BLaER1 treated with 17β-estradiol and CSF1 and Interleukin-3, amounts not matched to agents 10 nM and 100 nM (cell line): ENCODE data around the gene KRTAP1-1.
"Not testable (repeated sequence)": the region's sequence is repeated elsewhere in the genome, so short reads cannot be mapped to it uniquely, and the experiment has no call there.

Source experiments
- H3K27ac ChIP-seq, 11 experiments: shearing (Covaris generic); formaldehyde crosslinking; 2 replicates each; pipeline ENCODE4 v1.8.1; 2022
- H3K27me3 ChIP-seq, 11 experiments: shearing (Covaris generic); formaldehyde crosslinking; 2 replicates each; pipeline ENCODE4 v1.8.1; 2022
- H3K36me3 ChIP-seq, 11 experiments: shearing (Covaris generic); formaldehyde crosslinking; 2 replicates each; pipeline ENCODE4 v1.8.1; 2022
- H3K4me1 ChIP-seq, 10 experiments: shearing (Covaris generic); formaldehyde crosslinking; 2 replicates each; pipeline ENCODE4 v1.8.1; 2022
- H3K4me2 ChIP-seq, 11 experiments: shearing (Covaris generic); formaldehyde crosslinking; 2 replicates each; pipeline ENCODE4 v1.8.1; 2022
- H3K4me3 ChIP-seq, 10 experiments: shearing (Covaris generic); formaldehyde crosslinking; 2 replicates each; pipeline ENCODE4 v1.8.1; 2022
- H3K9ac ChIP-seq, 11 experiments: shearing (Covaris generic); formaldehyde crosslinking; 2 replicates each; pipeline ENCODE4 v1.8.1; 2022
- H3K9me3 ChIP-seq, 11 experiments: shearing (Covaris generic); formaldehyde crosslinking; replicated peaks in 1 of 11; 2 replicates each; pipeline ENCODE4 v1.8.1; 2022
- H4K20me1 ChIP-seq, 11 experiments: shearing (Covaris generic); formaldehyde crosslinking; 2 replicates each; pipeline ENCODE4 v1.8.1; 2022
- Cebpa-rat ChIP-seq, 11 experiments: shearing (Covaris generic); IDR thresholded peaks; 2 replicates each; pipeline ENCODE4 v1.8.1; 2022

Gene KRTAP1-1

DNA sequence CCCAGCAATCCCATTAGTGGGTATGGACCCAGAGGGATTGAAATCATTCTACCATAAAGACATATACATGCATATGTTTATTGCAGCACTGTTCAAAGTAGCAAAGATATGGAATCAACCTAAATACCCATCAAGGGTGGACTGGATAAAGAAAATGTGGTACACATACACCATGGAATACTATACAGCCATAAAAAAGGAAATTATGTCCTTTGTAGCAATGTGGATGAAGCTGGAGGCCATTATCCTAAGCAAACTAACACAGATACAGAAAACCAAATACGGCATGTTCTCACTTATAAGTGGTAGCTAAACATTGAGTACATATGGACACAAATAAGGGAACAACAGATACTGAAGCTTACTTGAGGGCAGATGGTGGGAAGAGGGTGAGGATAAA lies 16.3 kb upstream of the KRTAP1-1 start:
- Histone ChIP-seq H3K27ac (no peak overlapping the region), H3K4me1 (no peaks in the 10 kb centered on the region), H3K36me3 (no peaks in the 10 kb centered on the region), H3K9ac (no peak overlapping the region), H3K27me3 (no peaks in the 10 kb centered on the region), H4K20me1 (no peaks in the 10 kb centered on the region), H3K9me3 (peaks cover 0 to 15% (median 3%) of the 10 kb centered on the region in 11 experiments; a peak in 5 of 22 replicates), H3K4me2 (no peak overlapping the region), H3K4me3 (no peak overlapping the region)
- TF ChIP-seq Cebpa-rat (IDR thresholded peaks at IDR 0.05): no peak

DNA sequence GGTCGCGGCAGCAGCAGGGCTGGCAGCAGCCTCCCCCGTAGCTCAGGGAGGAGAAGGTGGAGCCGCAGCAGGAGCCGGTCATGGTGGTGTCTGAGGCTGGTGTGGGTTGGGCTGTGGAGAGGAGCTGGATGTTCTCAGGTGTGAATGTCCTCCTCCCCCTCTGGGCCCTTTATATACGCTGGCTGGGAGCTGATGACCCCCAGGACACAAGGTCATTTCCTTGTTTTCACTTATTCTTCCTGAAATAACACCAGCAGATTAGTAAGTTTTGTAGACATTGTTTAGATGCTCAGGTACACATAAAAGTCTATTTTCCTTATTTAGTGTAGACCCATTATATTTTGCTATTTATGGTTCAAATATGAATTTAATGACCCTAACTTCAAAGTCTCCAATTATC lies 13.9 kb upstream of the KRTAP1-1 start, which contains the start of gene KRTAP2-2:
KRTAP2-2 (minus strand) TSS at position 101 of the 400 bp plus-strand sequence; CDS start at position 82, 19 bp downstream.
- not testable (repeated sequence) for H3K4me2 ChIP-seq, H3K27ac ChIP-seq
- H3K9me3 ChIP-seq: peaks cover 0 to 15% (median 3%) of the 10 kb centered on the region in 11 experiments; a peak in 5 of 22 replicates

DNA sequence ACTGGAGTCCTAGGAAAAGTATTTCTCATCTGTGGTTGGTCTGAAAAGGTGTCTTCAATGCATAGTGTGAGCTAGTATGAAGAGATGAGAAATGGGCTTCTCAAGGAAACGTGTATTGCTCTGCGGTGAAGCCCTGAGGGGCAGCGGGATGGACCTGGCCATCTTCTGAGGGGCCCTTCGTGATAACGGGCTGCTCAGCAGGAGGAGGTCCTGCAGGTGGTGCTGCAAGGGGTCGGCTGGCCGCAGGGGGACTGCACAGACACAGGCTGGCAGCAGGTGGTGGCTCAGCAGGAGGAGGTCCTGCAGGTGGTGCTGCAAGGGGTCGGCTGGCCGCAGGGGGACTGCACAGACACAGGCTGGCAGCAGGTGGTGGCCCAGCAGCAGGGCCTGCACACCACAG lies 13.3 kb upstream of the KRTAP1-1 start:
- not testable (repeated sequence) for H3K9ac ChIP-seq, H3K36me3 ChIP-seq, H3K4me3 ChIP-seq, H4K20me1 ChIP-seq, H3K27ac ChIP-seq, H3K4me1 ChIP-seq, H3K27me3 ChIP-seq, H3K4me2 ChIP-seq
- H3K9me3 ChIP-seq: peaks cover 0 to 15% (median 3%) of the 10 kb centered on the region in 11 experiments; a peak in 5 of 22 replicates

More for the DNA sequence above, 13.9 kb upstream of the KRTAP1-1 start, which contains the start of gene KRTAP2-2:
- not testable (repeated sequence) for H3K9ac ChIP-seq, H3K4me3 ChIP-seq, H3K27me3 ChIP-seq, H3K36me3 ChIP-seq, H3K4me1 ChIP-seq, H4K20me1 ChIP-seq

DNA sequence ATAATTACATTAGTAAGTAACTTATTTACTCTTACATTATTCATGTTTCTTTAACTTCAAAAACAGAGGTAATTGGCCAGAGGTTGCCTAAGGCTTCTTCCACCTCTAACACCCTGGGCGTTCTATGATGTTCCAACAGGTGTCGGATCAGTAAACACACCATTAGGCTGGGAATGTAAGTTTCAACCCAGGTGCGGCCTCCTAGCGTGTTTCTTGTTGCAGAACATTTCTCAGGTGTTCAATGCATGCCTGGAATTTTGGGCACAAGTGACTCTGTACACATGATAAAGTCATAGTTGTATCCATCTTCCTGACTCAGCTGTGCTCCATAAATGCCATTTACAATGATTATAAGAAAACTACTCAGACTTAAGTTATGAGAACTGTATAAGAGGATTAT lies 12.8 kb upstream of the KRTAP1-1 start:
- Histone ChIP-seq H4K20me1 (no peaks in the 10 kb centered on the region), H3K27ac (no peak overlapping the region), H3K9me3 (peaks cover 0 to 15% (median 3%) of the 10 kb centered on the region in 11 experiments; a peak in 5 of 22 replicates), H3K4me1 (no peaks in the 10 kb centered on the region), H3K27me3 (no peaks in the 10 kb centered on the region), H3K4me3 (no peak overlapping the region), H3K36me3 (no peaks in the 10 kb centered on the region), H3K4me2 (no peak overlapping the region), H3K9ac (no peak overlapping the region)
- TF ChIP-seq Cebpa-rat (IDR thresholded peaks at IDR 0.05): no peak

DNA sequence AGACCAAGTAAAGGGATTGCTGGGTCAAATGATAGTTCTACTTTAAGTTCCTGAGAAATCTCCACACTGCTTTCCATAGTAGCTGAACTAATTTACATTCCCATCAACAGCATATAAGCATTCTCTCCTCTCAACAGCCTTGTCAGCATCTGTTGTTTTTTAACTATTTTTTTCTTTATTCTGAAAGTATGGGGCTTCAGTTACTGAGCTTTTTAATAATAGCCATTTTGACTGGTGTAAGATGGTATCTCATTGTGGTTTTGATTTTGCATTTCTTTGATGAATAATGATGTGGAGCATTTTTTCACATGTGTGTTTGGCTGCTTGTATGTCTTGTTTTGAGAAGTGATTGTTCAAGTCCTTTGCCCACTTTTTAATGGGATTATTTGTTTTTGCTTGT lies 11.3 kb upstream of the KRTAP1-1 start:
- H3K9me3 ChIP-seq: peaks cover 0 to 14% (median 2%) of the 10 kb centered on the region in 11 experiments; a peak in 5 of 22 replicates
- H3K36me3 ChIP-seq: no peaks in the 10 kb centered on the region
- no peak overlapping the region for H3K27ac ChIP-seq
- no peak overlapping the region for H3K4me2 ChIP-seq
- TF ChIP-seq Cebpa-rat (IDR thresholded peaks at IDR 0.05): no peak
- H3K4me1 ChIP-seq: no peaks in the 10 kb centered on the region
- no peaks in the 10 kb centered on the region for H3K27me3 ChIP-seq
- H4K20me1 ChIP-seq: no peaks in the 10 kb centered on the region
- H3K4me3 ChIP-seq: no peak overlapping the region
- no peak overlapping the region for H3K9ac ChIP-seq

DNA sequence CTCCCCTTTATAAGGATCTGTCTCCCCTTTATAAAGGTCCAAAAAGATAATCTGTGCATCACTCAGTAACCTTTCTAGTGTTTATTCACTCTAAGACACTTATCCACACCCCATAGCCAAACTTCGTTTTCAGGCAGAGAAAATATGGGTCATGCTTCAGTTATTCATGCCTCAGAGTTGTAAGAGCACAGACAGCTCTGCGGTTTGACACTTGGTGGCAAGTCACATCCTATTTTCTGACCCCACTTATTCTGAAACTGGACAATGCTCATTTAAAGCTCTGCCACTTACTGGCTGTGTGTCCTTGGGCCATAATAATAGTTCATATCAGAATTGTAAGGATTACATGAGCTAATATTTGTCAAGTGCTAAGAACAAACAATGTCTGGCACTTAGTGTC lies 7.9 kb upstream of the KRTAP1-1 start:
- Histone ChIP-seq H3K27me3 (no peaks in the 10 kb centered on the region), H3K4me1 (no peaks in the 10 kb centered on the region), H3K4me3 (no peak overlapping the region), H4K20me1 (no peaks in the 10 kb centered on the region), H3K36me3 (no peaks in the 10 kb centered on the region), H3K27ac (no peak overlapping the region), H3K4me2 (no peak overlapping the region), H3K9me3 (peaks cover 0 to 9% (median 0%) of the 10 kb centered on the region in 11 experiments; a peak in 6 of 22 replicates), H3K9ac (no peak overlapping the region)
- no peak for TF ChIP-seq Cebpa-rat (IDR thresholded peaks at IDR 0.05)

DNA sequence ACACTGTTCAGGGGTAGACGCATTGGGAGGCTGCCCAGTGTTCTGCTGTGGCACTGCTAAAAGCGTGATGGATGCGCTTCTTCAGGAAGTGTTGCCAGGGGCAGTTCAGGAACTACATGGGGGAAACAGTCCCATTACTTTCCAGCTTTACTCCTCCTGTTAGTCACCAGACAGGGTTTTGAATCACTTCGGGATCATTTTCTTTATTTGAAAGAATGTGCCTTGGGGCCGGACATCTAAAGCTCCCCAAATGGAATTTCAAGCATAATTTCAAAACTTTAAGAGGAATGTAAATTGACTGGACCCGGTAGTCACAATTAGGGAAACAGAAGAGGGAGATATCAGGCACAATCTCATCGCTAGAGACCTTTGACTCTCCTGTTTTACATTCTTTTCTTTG lies 7.2 kb upstream of the KRTAP1-1 start:
- peaks cover 0 to 14% (median 6%) of the 10 kb centered on the region in 11 experiments; a peak in 19 of 22 replicates for H3K9me3 ChIP-seq
- H3K4me2 ChIP-seq: no peak overlapping the region
- no peaks in the 10 kb centered on the region for H4K20me1 ChIP-seq
- H3K27ac ChIP-seq: no peak overlapping the region
- H3K27me3 ChIP-seq: no peaks in the 10 kb centered on the region
- H3K9ac ChIP-seq: no peak overlapping the region
- no peak for TF ChIP-seq Cebpa-rat (IDR thresholded peaks at IDR 0.05)
- H3K4me3 ChIP-seq: no peak overlapping the region
- H3K36me3 ChIP-seq: no peaks in the 10 kb centered on the region
- no peaks in the 10 kb centered on the region for H3K4me1 ChIP-seq

DNA sequence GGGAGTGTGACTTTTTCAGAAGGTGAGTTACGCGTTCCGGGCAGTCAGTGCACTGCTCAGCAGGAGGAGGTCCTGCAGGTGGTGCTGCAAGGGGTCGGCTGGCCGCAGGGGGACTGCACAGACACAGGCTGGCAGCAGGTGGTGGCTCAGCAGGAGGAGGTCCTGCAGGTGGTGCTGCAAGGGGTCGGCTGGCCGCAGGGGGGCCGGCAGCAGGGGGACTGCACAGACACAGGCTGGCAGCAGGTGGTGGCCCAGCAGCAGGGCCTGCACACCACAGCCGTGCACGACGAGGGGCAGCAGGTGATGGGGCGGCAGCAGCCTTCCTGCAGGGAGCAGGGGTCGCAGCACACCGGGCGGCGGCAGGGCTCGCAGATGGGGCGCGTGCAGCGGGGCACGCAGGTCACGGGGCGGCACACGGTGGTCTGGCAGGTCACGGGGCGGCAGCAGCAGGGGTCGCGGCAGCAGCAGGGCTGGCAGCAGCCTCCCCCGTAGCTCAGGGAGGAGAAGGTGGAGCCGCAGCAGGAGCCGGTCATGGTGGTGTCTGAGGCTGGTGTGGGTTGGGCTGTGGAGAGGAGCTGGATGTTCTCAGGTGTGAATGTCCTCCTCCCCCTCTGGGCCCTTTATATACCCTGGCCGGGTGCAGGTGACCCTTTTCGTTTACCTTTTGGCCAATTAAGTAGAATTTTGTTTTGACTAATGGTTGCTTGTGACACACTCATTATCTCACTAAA lies 5.7 kb upstream of the KRTAP1-1 start, which contains the start of gene KRTAP2-1:
KRTAP2-1 (minus strand) TSS at position 582 of the 731 bp plus-strand sequence; CDS start at position 533, 49 bp downstream.
- not testable (repeated sequence) for H3K4me2 ChIP-seq, H3K36me3 ChIP-seq, H4K20me1 ChIP-seq, H3K9ac ChIP-seq, H3K4me3 ChIP-seq, H3K4me1 ChIP-seq, H3K27ac ChIP-seq, H3K27me3 ChIP-seq
- H3K9me3 ChIP-seq: peaks cover 7 to 18% (median 14%) of the 10 kb centered on the region in 11 experiments; a peak in 20 of 22 replicates

DNA sequence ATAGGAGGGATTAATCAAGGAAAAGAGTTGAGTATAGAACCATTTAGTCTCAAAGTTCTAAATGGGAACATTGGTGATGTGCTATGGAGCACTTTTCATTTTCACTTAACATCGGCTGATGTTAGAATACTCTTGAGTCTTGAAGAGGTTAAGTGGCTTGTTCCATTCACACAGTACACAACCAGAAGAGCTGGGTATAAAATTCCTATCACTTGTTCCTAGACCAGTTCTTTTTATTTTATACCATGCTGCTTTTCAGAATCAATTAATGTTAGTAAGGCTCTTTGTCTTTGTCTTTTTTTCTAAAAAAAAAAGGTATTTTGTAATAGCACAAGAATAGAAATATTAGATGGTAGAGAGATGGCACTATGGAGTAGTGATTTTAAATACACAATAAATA lies 1.7 kb upstream of the KRTAP1-1 start:
- H4K20me1 ChIP-seq: no peaks in the 10 kb centered on the region
- peaks cover 7 to 18% (median 14%) of the 10 kb centered on the region in 11 experiments; a peak in 20 of 22 replicates for H3K9me3 ChIP-seq
- no peak for TF ChIP-seq Cebpa-rat (IDR thresholded peaks at IDR 0.05)
- no peak overlapping the region for H3K4me2 ChIP-seq
- no peak overlapping the region for H3K27ac ChIP-seq
- no peak overlapping the region for H3K4me3 ChIP-seq
- H3K4me1 ChIP-seq: no peaks in the 10 kb centered on the region
- no peaks in the 10 kb centered on the region for H3K36me3 ChIP-seq
- H3K27me3 ChIP-seq: no peaks in the 10 kb centered on the region
- H3K9ac ChIP-seq: no peak overlapping the region

DNA sequence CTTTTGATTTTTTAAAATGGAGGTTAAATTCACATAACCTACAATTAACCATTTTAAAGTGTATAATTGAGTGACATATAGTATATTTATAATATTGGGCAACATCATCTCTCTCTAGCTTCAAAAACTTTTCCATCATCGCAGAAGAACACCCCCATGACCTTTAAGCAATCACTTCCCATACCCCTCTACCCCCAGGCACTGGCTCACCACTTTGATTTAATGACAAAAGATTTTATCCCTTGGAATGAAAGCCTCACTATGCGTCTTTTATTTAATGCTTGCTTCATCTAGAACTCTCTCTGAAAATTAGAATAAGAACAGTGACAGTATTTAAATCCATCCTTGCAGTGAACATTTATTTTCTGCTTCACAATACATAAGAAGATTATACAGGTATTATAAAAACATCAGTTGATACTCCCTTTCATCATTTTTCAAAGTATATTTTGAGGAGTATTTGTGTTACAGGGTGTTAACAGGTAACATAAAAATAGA lies 3.3 kb downstream of the KRTAP1-1 start:
- Histone ChIP-seq H3K36me3 (no peaks in the 10 kb centered on the region), H3K4me2 (no peak overlapping the region), H3K9me3 (peaks cover under 1 to 6% (median 5%) of the 10 kb centered on the region in 11 experiments; a peak in 13 of 22 replicates), H4K20me1 (no peaks in the 10 kb centered on the region), H3K27me3 (no peaks in the 10 kb centered on the region), H3K4me1 (no peaks in the 10 kb centered on the region), H3K9ac (no peak overlapping the region), H3K27ac (no peak overlapping the region), H3K4me3 (no peak overlapping the region)
- TF ChIP-seq Cebpa-rat (IDR thresholded peaks at IDR 0.05): no peak

DNA sequence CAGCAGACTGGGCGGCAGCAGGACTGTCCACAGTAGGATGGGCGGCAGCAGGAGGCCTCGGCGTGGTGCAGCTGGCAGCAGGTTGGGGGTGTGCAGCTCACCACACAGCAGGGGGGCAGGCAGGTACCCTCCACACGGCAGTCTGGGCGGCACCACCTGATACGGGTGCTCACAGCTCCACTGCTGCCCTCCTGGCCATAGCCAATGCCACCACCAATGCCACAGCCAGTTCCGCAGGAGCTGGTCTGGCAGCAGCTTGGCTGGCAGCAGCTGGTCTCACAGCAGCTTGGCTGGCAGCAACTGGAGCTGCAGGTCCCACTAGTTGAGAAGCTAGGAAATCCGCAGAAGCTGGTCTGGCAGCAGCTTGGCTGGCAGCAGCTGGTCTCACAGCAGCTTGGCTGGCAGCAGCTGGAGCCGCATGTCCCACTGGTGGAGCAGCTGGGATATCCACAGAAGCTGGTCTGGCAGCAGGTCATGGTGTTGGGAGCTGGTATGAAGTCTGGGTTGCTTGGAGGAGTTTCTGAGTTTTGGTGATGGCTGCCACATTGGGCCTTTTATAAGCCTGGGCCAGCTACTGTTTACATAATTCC lies 6.8 kb downstream of the KRTAP1-1 start, which contains the start of gene KRTAP1-3:
KRTAP1-3 (minus strand) TSS at position 529 of the 590 bp plus-strand sequence; CDS start at position 476, 53 bp downstream.
- H3K4me1 ChIP-seq, H3K36me3 ChIP-seq, H3K27me3 ChIP-seq, H3K9me3 ChIP-seq, H3K9ac ChIP-seq, H3K27ac ChIP-seq, H3K4me3 ChIP-seq, H4K20me1 ChIP-seq, H3K4me2 ChIP-seq: not testable (repeated sequence)
